Raji (cell line): ENCODE results near the gene OPRL1.

ENCODE experiments used
- POLR2A ChIP-seq: IDR thresholded peaks from 2 replicates; pipeline ENCODE4 v1.6.1; 2011; ENCODE audit warnings: low read depth, low read length, control low read depth; ENCODE audit not compliant: insufficient read depth

OPRL1 gene

DNA sequence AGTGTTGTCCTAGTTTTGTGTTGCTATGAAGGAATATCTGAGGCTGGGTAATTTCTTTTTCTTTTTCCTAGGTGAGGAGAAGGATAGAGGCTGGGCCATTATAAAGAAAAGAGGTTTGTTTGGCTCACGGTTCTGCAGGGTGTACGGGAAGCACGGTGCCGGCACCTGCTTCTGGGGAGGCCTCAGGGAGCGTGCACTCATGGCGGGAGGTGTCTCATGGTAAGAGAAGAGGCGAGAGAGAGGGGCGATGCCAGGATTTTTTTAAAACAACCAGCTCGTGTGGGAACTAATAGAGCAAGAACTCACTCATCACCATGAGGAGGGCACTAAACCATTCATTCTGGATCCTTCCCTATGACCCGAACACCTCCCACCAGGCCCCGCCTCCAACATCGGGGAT, 41.7 kb downstream of the OPRL1 start:
- no peak for TF ChIP-seq POLR2A

- TF ChIP-seq POLR2A, result no peak
These were observed 49.4 kb downstream of the OPRL1 start for GRCh38 chr20:64129146-64129782.

DNA sequence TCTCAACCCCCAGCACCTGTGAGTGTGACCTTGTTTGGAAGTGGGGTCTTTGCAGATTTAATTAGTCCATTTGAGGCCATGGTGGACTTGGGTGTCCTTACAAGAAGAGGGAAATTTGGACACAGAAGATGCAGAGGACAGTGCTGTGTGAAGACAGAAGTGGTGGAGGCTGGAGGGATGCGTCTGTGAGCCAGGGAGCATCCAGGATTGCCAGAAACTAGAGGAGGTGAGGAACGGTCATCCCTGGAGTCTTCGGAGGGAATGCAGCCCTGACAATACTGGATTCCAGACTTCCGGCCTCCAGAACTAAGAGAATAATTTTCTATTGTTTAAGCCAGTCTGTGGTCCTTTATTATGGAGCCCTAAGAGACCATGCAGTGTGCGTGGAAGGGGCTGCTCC, 50.4 kb downstream of the OPRL1 start:
- TF ChIP-seq POLR2A, result no peak

DNA sequence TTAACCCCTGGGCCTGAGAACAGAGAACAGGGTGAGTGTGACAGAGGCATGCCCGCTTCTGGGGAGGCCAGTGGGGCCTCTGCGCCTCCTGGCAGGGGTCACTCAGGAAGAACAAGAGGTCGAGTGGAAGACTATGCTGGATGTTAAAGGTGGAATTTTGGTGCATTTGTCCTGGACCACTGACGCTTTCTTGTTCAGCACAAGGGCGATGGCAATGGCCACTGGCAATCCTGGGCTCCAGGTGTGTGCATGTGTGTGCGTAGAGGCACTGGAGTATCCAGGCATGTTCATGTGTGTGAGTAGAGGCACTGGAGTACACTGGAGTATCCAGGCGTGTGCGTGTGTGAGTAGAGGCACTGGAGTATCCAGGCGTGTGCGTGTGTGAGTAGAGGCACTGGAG, 51.0 kb downstream of the OPRL1 start:
- TF ChIP-seq POLR2A, result no peak

DNA sequence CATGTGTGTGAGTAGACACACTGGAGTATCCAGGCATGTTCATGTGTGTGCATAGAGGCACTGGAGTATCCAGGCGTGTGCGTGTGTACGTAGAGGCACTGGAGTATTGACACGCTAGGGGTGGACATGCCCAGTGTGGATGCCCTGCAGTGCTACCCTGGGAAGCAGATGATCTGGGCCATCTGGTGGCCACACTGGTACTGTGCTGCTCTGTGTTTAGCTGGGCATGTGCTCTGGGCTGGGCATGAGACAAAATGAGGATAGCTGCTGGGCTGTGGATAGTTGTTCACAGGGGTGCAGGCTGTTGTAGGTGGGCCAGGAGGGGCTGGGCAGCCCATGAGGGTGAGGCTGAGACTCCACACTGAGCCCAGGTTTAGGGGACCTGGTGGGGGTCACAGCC, 51.5 kb downstream of the OPRL1 start:
- no peak for TF ChIP-seq POLR2A

GRCh38 chr20:64133951-64134407, 54.1 kb downstream of the OPRL1 start:
- TF ChIP-seq POLR2A, result no peak

GRCh38 chr20:64136004-64136710, 56.3 kb downstream of the OPRL1 start:
- TF ChIP-seq POLR2A, result no peak

- TF ChIP-seq POLR2A, result no peak
These were observed 57.7 kb downstream of the OPRL1 start for GRCh38 chr20:64137598-64138031.

DNA sequence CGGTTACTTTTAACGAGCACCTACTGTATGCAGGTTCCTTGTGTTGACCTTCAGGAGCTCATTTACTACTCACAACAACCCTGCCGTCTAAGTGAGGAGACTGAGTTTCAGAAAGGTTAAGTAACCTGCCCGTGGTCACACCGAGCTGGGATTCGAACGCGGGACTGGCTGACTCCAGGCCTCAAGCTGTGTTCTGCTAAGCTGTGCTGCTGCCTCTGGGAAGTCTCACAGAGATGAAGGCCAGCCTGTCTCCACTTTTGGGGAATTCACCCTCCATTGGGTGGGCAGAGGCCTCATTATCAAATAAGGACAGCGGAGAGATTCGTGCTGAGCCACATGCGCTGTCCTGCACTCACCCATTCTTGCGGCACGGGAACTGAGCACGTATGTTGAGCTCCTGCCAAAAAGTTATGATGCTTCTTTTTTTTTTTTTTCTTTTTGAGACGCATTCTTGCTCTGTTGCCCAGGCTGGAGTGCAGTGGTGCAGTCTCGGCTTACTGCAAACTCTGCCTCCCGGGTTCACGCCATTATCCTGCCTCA, 58.5 kb downstream of the OPRL1 start:
- no peak for TF ChIP-seq POLR2A

- no peak for TF ChIP-seq POLR2A
These were observed 59.5 kb downstream of the OPRL1 start for GRCh38 chr20:64139199-64140060.

GRCh38 chr20:64140061-64140931, 60.4 kb downstream of the OPRL1 start:
- no peak for TF ChIP-seq POLR2A

DNA sequence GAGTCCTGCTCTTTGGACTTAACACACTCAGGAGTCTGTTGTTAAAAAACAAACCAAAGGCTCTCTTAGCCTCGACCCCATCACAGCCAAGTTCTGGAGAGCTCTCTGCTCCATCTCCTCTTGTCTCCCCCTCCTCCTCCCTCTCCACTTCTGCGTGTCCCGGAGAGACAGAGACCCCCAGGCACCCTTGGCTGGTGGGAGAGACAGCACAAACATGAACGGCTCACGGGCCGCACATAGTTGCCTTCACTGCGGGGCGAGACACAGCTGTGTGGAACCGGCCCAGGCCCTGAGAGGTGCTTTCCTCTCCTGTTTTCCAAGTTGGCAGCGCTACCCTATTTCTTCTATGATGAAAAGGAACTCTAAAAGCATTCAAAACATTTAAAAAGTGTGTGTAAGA, 61.1 kb downstream of the OPRL1 start:
- no peak for TF ChIP-seq POLR2A

- no peak for TF ChIP-seq POLR2A
These were observed 62.7 kb downstream of the OPRL1 start for GRCh38 chr20:64142590-64142989.

- no peak for TF ChIP-seq POLR2A
These were observed 63.3 kb downstream of the OPRL1 start for GRCh38 chr20:64143018-64143801.
